K562 (cell line): ENCODE measurements around the gene SNCB. TPM values are rescaled to one million over a fixed set of nuclear protein-coding genes. Genes with fewer than 3 reads are reported as not detected.

Source experiments
- ARHGAP35 ChIP-seq: fragments of 450-650 bp; IDR thresholded peaks from 2 replicates; pipeline ENCODE4 v1.6.1; 2018; ENCODE audit not compliant: partially characterized antibody
- ASH1L ChIP-seq: fragments of 450-650 bp; IDR thresholded peaks from 2 replicates; pipeline ENCODE4 v1.6.1; 2018; ENCODE audit warnings: borderline replicate concordance, mild to moderate bottlenecking, low read depth; ENCODE audit not compliant: partially characterized antibody
- BMI1 ChIP-seq: fragments of 150-350 bp; IDR thresholded peaks from 2 replicates; pipeline ENCODE4 v1.6.1; 2014; ENCODE audit warnings: low read length
- CHCHD3 ChIP-seq: fragments of 250-450 bp; sonication (Bioruptor Pico); IDR thresholded peaks from 2 replicates; pipeline ENCODE4 v2.1.2; 2022; ENCODE audit warnings: mild to moderate bottlenecking
- FIP1L1 ChIP-seq: fragments of 200-400 bp; formaldehyde crosslinking; IDR thresholded peaks from 2 replicates; pipeline ENCODE4 v1.6.1; 2018; ENCODE audit warnings: mild to moderate bottlenecking, low read depth, low read length; ENCODE audit not compliant: poor library complexity, severe bottlenecking
- MED1 ChIP-seq: sonication (generic); formaldehyde crosslinking; IDR thresholded peaks from 2 replicates; pipeline ENCODE4 v1.8.1; 2023; ENCODE audit warnings: missing genetic modification reagents, borderline replicate concordance
- NRF1 ChIP-seq, 2 experiments: fragments of 450-650 bp; IDR thresholded peaks in 1 of 2; conservative IDR thresholded peaks in 1 of 2; 2 replicates each; pipeline ENCODE4 v1.6.1; 2014; ENCODE audit warnings: mild to moderate bottlenecking in 2 of 2
- SPI1 ChIP-seq: IDR thresholded peaks from 2 replicates; pipeline ENCODE4 v1.6.1; 2011; ENCODE audit warnings: low read depth, low read length, control low read depth, borderline replicate concordance
- ZBTB8A ChIP-seq: fragments of 450-650 bp; IDR thresholded peaks from 2 replicates; pipeline ENCODE4 v1.6.1; 2018; ENCODE audit warnings: mild to moderate bottlenecking, moderate library complexity; ENCODE audit not compliant: partially characterized antibody
- ZNF134 ChIP-seq: fragments of 250-450 bp; sonication (Bioruptor Pico); conservative IDR thresholded peaks from 2 replicates; pipeline ENCODE4 v1.4.0; 2020
- ZNF431 ChIP-seq: sonication (generic); formaldehyde crosslinking; IDR thresholded peaks from 2 replicates; pipeline ENCODE4 v1.8.0; 2022; ENCODE audit warnings: mild to moderate bottlenecking, missing genetic modification reagents
- ZNF696 ChIP-seq: fragments of 250-450 bp; sonication (Bioruptor Pico); conservative IDR thresholded peaks from 2 replicates; pipeline ENCODE4 v1.4.0; 2020; ENCODE audit warnings: mild to moderate bottlenecking, moderate library complexity
- polyA plus RNA-seq, 8 experiments: library from polyadenylated mRNA; depleted of rRNA in 4 of 8; stranded (reverse) in 5 of 8; unstranded in 3 of 8; fragments of >200 nt; fragmentation: Nextera tagmentation in 2 of 8; fragmentation: Illumina TruSeq in 1 of 8; extraction: Ambion mirVana in 2 of 8; extraction: Trizol in 1 of 8; gene quantifications; 2 replicates each; pipeline versions ENCODE4 v1.2.1 to v1.2.3, GENCODE V29; 2011 to 2014; ENCODE audit warnings: inconsistent platforms in 1 of 8, missing spikeins in 1 of 8
- total RNA-seq, 7 experiments: library from RNA; depleted of rRNA in 6 of 7; stranded (reverse); fragments of >200 nt in 6 of 7; fragmentation: Illumina TruSeq in 2 of 7; extraction: Trizol in 2 of 7; gene quantifications; 2 replicates each; pipeline versions ENCODE4 v1.2.1 to v1.2.3, GENCODE V29; 2011 to 2021; ENCODE audit warnings: low replicate concordance in 1 of 7
- TF ChIP-seq, protein P1 (sequence below): IDR thresholded peaks from 2 replicates; pipeline ENCODE4 v1.6.1; 2016; ENCODE audit warnings: missing genetic modification characterization, missing compliant biosample characterization
- TF ChIP-seq, protein P2 (sequence below): fragments of 200-800 bp; sonication (Bioruptor generic); IDR thresholded peaks from 2 replicates; pipeline ENCODE4 v1.6.1; 2016; ENCODE audit warnings: missing genetic modification characterization, missing compliant biosample characterization

Gene SNCB
- total and polyA plus RNA-seq, 9 of the 15 experiments (the other 6 are each of a cell fraction or from before 2014, with no cell fraction given) = not detected

DNA sequence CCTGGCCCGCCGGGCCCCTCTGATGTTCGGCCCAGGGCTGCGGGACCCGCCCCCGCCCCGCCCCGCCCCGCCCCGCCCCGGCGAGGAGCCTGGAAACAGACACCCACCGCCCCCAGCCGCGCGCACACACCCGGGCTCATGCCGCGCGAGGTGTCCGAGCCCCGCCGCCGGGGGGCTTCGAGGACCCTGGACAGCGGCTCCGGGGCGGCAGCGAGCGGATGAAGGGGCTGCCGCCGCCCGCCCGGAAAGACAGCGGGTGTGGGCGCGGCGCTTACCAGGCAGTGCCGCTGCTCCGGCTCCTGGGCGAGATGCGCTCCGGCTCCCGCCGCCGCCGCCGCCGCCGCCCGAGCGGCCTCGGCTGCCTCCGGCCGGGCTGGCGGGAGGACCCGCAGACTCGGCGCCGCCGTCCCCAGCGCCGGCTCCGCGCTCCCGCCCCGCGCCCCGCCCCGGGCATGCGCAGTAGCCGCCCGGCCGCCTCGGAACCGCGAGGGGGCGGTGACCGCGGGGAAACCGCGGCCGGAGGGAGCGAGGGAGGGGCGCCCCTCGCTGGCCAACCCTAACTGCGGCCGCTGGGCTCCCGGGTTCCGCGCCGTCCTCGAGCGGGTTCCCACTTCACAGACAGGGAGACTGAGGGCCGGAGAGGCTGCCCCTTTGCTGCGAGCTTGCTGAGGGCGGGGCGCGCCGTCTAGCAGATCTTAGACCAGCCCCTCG, 20.5 kb downstream of the SNCB start, which contains the start of gene GPRIN1 (continued):
- TF ChIP-seq ASH1L (no peak), FIP1L1 (peak; percentile 66), ZNF431 (no peak), SPI1 (no peak), ARHGAP35 (no peak), CHCHD3 (no peak), ZNF696 (CRISPR knock-in tag) (no peak), BMI1 (no peak), MED1 (CRISPR knock-in tag) (no peak), ZBTB8A (no peak), NRF1 (conservative IDR thresholded peaks at IDR 0.05 in 1 of 2, IDR thresholded peaks at IDR 0.05 in 1 of 2) (peak; percentile 84 to 87), ZNF134 (no peak)
- TF ChIP-seq, protein P1, sequence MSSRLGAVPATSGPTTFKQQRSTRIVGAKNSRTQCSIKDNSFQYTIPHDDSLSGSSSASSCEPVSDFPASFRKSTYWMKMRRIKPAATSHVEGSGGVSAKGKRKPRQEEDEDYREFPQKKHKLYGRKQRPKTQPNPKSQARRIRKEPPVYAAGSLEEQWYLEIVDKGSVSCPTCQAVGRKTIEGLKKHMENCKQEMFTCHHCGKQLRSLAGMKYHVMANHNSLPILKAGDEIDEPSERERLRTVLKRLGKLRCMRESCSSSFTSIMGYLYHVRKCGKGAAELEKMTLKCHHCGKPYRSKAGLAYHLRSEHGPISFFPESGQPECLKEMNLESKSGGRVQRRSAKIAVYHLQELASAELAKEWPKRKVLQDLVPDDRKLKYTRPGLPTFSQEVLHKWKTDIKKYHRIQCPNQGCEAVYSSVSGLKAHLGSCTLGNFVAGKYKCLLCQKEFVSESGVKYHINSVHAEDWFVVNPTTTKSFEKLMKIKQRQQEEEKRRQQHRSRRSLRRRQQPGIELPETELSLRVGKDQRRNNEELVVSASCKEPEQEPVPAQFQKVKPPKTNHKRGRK = no peak
- TF ChIP-seq, protein P2, sequence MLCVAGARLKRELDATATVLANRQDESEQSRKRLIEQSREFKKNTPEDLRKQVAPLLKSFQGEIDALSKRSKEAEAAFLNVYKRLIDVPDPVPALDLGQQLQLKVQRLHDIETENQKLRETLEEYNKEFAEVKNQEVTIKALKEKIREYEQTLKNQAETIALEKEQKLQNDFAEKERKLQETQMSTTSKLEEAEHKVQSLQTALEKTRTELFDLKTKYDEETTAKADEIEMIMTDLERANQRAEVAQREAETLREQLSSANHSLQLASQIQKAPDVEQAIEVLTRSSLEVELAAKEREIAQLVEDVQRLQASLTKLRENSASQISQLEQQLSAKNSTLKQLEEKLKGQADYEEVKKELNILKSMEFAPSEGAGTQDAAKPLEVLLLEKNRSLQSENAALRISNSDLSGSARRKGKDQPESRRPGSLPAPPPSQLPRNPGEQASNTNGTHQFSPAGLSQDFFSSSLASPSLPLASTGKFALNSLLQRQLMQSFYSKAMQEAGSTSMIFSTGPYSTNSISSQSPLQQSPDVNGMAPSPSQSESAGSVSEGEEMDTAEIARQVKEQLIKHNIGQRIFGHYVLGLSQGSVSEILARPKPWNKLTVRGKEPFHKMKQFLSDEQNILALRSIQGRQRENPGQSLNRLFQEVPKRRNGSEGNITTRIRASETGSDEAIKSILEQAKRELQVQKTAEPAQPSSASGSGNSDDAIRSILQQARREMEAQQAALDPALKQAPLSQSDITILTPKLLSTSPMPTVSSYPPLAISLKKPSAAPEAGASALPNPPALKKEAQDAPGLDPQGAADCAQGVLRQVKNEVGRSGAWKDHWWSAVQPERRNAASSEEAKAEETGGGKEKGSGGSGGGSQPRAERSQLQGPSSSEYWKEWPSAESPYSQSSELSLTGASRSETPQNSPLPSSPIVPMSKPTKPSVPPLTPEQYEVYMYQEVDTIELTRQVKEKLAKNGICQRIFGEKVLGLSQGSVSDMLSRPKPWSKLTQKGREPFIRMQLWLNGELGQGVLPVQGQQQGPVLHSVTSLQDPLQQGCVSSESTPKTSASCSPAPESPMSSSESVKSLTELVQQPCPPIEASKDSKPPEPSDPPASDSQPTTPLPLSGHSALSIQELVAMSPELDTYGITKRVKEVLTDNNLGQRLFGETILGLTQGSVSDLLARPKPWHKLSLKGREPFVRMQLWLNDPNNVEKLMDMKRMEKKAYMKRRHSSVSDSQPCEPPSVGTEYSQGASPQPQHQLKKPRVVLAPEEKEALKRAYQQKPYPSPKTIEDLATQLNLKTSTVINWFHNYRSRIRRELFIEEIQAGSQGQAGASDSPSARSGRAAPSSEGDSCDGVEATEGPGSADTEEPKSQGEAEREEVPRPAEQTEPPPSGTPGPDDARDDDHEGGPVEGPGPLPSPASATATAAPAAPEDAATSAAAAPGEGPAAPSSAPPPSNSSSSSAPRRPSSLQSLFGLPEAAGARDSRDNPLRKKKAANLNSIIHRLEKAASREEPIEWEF = no peak
